ENCODE results near the gene PLEKHM2. TPM values are rescaled to one million over a fixed set of nuclear protein-coding genes. Genes with fewer than 3 reads are reported as not detected.
"Not testable (repeated sequence)": the region's sequence is repeated elsewhere in the genome, so short reads cannot be mapped to it uniquely, and the experiment has no call there.

PLEKHM2 gene
- total RNA-seq, 4 donors from 2014 or later = 55.5 to 98.7 (median 61.9) TPM

DNA sequence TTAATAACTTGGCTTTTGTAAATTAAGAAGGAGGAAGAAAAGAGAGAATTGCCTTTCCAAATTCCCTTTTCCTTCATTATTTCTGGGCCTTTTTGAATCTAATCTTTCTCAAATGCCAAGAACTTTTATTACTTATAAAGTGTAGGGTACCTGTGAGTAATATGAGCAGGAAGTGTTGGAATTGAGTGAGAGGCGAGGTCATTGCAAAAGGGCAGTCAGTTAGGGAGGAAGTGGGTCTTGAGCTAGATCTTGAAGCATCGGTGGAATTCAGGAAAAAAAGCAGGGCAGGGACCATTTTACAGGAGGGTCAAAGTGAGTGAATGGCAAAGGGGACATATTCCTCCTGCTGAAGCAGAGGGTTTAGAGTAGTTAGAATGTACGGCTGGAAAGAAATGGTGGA is 43.5 kb upstream of the PLEKHM2 start:
- H3K4me3 ChIP-seq (ENCODE audit: low read depth, poor library complexity, severe bottlenecking) = no peak overlapping the region
- no peak for DNase-seq (ENCODE audit: low spot score in 2 of 2)
- intact Hi-C loops (cut with DNase I; ENCODE audit: low total_unique reads) = no loop called here
- TF ChIP-seq, protein P1, sequence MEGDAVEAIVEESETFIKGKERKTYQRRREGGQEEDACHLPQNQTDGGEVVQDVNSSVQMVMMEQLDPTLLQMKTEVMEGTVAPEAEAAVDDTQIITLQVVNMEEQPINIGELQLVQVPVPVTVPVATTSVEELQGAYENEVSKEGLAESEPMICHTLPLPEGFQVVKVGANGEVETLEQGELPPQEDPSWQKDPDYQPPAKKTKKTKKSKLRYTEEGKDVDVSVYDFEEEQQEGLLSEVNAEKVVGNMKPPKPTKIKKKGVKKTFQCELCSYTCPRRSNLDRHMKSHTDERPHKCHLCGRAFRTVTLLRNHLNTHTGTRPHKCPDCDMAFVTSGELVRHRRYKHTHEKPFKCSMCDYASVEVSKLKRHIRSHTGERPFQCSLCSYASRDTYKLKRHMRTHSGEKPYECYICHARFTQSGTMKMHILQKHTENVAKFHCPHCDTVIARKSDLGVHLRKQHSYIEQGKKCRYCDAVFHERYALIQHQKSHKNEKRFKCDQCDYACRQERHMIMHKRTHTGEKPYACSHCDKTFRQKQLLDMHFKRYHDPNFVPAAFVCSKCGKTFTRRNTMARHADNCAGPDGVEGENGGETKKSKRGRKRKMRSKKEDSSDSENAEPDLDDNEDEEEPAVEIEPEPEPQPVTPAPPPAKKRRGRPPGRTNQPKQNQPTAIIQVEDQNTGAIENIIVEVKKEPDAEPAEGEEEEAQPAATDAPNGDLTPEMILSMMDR (IDR thresholded peaks at IDR 0.05) = no peak
- 92 to 93% methylated on average over 3 of the region's 3 CpGs for WGBS, 2 donors

GRCh38 chr1:15649937-15650336 is 34.2 kb upstream of the PLEKHM2 start:
- TF ChIP-seq, protein P1 (IDR thresholded peaks at IDR 0.05) = no peak
- no peak for TF ChIP-seq POLR2A (IDR thresholded peaks at IDR 0.05)
- no peak for DNase-seq (ENCODE audit: low spot score in 2 of 2)
- H3K4me3 ChIP-seq (ENCODE audit: low read depth, poor library complexity, severe bottlenecking) = no peak overlapping the region
- intact Hi-C loops (cut with DNase I; ENCODE audit: low total_unique reads) = no loop called here
- 92 to 100% methylated on average over 1 of the region's 1 CpG for WGBS, 2 donors

- DNase-seq (ENCODE audit: low spot score in 2 of 2) = no peak
- H3K4me3 ChIP-seq (ENCODE audit: low read depth, poor library complexity, severe bottlenecking) = no peak overlapping the region
- TF ChIP-seq, protein P1 (IDR thresholded peaks at IDR 0.05) = no peak
- no peak for TF ChIP-seq POLR2A (IDR thresholded peaks at IDR 0.05)
- intact Hi-C loops (cut with DNase I; ENCODE audit: low total_unique reads) = no loop called here
- 86 to 91% methylated on average over 2 of the region's 2 CpGs for WGBS, 2 donors
These were observed 33.7 kb upstream of the PLEKHM2 start for GRCh38 chr1:15650433-15650832.

DNA sequence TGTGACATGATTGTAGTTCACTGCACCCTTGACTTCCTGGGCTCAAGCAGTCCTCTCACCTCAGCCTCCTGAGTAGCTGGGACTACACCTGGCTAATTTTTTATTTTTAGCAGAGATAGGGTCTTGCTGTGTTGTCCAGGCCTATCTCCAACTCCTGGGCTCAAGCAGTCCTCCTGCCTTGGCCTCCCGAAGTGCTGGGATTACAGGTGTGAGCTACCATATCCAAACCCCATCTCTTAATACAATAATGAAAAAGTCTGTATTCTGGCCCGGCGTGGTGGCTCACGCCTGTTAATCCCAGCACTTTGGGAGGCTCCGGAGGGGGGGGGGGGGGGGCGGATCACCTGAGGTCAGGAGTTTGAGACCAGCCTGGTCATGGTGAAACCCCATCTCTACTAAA is 32.0 kb upstream of the PLEKHM2 start:
- intact Hi-C loops (cut with DNase I; ENCODE audit: low total_unique reads); DNase-seq (ENCODE audit: low spot score in 2 of 2); H3K4me3 ChIP-seq (ENCODE audit: low read depth, poor library complexity, severe bottlenecking): not testable (repeated sequence)
- WGBS, 2 donors = 91 to 92% methylated on average over 5 of the region's 6 CpGs

DNA sequence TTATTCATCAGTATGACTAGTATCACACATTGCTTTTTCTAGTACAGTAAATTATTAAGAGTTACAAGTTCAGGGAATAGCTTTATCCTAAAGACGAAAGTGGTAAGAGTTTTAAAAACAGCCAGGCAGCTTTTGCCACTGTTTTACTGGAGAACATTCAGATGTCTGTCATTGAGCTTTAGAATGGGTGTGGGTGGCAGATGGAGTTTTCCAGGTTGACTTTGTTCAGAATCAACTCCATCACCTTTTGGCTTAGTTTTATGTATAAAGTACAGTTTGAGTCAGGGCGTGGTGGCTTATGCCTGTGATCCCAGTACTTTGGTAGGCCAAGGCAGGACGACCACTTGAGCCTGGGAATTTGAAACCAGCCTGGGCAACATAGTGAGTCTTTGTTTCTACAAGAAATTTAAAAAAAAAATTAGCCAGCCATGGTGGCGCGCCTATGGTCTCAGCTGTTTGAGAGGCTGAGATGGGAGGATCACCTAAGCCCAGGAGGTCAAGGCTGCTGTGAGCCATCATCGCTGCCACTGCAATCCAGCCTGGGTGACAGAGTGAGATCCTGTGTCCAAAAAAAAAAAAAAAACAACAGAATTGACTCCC is 29.9 kb upstream of the PLEKHM2 start:
- H3K4me3 ChIP-seq (ENCODE audit: low read depth, poor library complexity, severe bottlenecking) = no peak overlapping the region
- DNase-seq (ENCODE audit: low spot score in 2 of 2) = no peak
- intact Hi-C loops (cut with DNase I; ENCODE audit: low total_unique reads) = no loop called here
- WGBS, 2 donors = 92 to 95% methylated on average over 6 of the region's 6 CpGs
- TF ChIP-seq, protein P1 (IDR thresholded peaks at IDR 0.05) = no peak
- no peak for TF ChIP-seq POLR2A (IDR thresholded peaks at IDR 0.05)

GRCh38 chr1:15656464-15656863 is 27.7 kb upstream of the PLEKHM2 start:
- WGBS, 2 donors = 94 to 95% methylated on average over 3 of the region's 3 CpGs
- TF ChIP-seq, protein P1 (IDR thresholded peaks at IDR 0.05) = no peak
- TF ChIP-seq POLR2A (IDR thresholded peaks at IDR 0.05) = no peak
- no peak for DNase-seq (ENCODE audit: low spot score in 2 of 2)
- intact Hi-C loops (cut with DNase I; ENCODE audit: low total_unique reads) = no loop called here
- no peak overlapping the region for H3K4me3 ChIP-seq (ENCODE audit: low read depth, poor library complexity, severe bottlenecking)

Data from lower leg skin (tissue), 4 donors.